Measurements from ENCODE around the gene PFKP.

The PFKP gene

DNA sequence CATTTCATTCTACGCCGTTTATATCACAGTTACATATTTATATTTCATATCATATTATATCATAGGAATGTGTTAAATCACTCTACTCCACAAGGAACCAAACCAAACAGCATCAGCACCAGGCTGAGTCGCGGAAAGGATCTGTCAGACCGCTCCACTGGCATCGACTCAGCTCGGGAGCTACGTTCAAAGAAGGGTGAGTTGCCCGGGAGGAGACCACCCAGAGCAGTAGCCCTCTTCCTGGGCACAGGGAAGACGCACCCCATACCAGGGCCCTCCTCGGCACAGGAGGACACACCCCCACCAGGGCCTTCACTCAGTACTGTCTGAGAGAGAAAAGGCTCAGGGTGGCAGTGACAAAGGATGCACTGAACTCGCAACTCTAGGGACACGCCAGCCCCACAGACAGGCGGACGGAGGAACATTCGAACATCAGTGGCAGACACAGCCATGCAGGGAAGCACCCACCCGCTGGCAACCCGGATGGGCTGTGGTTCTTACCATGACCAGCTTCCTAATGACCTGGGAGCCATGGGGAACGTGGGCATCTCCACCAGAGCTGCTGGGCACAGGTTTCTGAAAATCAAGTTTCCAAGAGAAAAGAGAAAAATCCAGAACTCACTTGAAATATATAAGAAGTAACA, 76.6 kb downstream of the PFKP start:
- H3K36me3 ChIP-seq (ENCODE audit: low read length): no peaks in the 10 kb centered on the region
- no peak overlapping the region for H3K9ac ChIP-seq (ENCODE audit: low read length)
- no peak for TF ChIP-seq EZH2phosphoT487 (conservative IDR thresholded peaks at IDR 0.05; ENCODE audit: low read length)
- TF ChIP-seq, protein P1, sequence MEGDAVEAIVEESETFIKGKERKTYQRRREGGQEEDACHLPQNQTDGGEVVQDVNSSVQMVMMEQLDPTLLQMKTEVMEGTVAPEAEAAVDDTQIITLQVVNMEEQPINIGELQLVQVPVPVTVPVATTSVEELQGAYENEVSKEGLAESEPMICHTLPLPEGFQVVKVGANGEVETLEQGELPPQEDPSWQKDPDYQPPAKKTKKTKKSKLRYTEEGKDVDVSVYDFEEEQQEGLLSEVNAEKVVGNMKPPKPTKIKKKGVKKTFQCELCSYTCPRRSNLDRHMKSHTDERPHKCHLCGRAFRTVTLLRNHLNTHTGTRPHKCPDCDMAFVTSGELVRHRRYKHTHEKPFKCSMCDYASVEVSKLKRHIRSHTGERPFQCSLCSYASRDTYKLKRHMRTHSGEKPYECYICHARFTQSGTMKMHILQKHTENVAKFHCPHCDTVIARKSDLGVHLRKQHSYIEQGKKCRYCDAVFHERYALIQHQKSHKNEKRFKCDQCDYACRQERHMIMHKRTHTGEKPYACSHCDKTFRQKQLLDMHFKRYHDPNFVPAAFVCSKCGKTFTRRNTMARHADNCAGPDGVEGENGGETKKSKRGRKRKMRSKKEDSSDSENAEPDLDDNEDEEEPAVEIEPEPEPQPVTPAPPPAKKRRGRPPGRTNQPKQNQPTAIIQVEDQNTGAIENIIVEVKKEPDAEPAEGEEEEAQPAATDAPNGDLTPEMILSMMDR (IDR thresholded peaks at IDR 0.05; ENCODE audit: insufficient read depth, low read length, poor library complexity, severe bottlenecking): no peak
- no peaks in the 10 kb centered on the region for H3K9me2 ChIP-seq (replicated peaks; ENCODE audit: insufficient read depth, low read length)
- no peaks in the 10 kb centered on the region for H3K9me3 ChIP-seq (ENCODE audit: insufficient read depth, low read length)
- no peak overlapping the region for H3K27ac ChIP-seq (ENCODE audit: low read depth, low read length)
- H4K20me1 ChIP-seq (ENCODE audit: low read depth, low read length): no peaks in the 10 kb centered on the region
- H2AFZ ChIP-seq (ENCODE audit: low read depth, low read length, severe bottlenecking): no peak overlapping the region
- no peak overlapping the region for H3K4me3 ChIP-seq (ENCODE audit: insufficient read depth, low read length, poor library complexity, severe bottlenecking)
- H3K27me3 ChIP-seq (ENCODE audit: low read length): no peaks in the 10 kb centered on the region
- no peaks in the 10 kb centered on the region for H3F3A ChIP-seq (ENCODE audit: insufficient read depth)
- no peaks in the 10 kb centered on the region for H3K79me2 ChIP-seq (ENCODE audit: insufficient read depth, low read length)
- no peak overlapping the region for H3K4me2 ChIP-seq (ENCODE audit: low read depth, low read length, poor library complexity, severe bottlenecking)

DNA sequence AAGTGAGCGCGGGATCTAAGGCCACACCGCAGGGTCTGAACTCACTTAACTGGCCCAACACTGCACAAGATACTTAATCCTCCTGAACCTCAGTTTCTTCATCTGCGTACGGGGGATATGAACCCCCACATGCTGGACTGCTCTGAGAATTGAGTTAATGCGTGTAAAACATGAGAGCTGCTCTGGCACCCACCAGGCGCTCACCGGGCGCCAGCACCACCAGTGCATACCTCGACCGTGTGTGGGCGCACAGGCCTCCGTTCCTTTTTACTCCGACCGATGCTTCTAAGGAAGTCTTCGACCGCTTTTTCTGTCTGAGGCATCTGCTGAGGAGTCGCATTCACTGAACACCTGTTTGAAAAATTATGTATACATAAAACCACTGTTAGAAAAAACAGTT, 78.0 kb downstream of the PFKP start:
- 0 out of 2 replicates have a peak, but pooled peaks cover 2% of the 10 kb centered on the region for H3K36me3 ChIP-seq (ENCODE audit: low read length)
- no peak overlapping the region for H3K27ac ChIP-seq (ENCODE audit: low read depth, low read length)
- H3K4me3 ChIP-seq (ENCODE audit: insufficient read depth, low read length, poor library complexity, severe bottlenecking): no peak overlapping the region
- H3K79me2 ChIP-seq (ENCODE audit: insufficient read depth, low read length): no peaks in the 10 kb centered on the region
- no peaks in the 10 kb centered on the region for H3F3A ChIP-seq (ENCODE audit: insufficient read depth)
- H3K9me3 ChIP-seq (ENCODE audit: insufficient read depth, low read length): no peaks in the 10 kb centered on the region
- H2AFZ ChIP-seq (ENCODE audit: low read depth, low read length, severe bottlenecking): no peak overlapping the region
- no peak overlapping the region for H3K9ac ChIP-seq (ENCODE audit: low read length)
- H3K9me2 ChIP-seq (replicated peaks; ENCODE audit: insufficient read depth, low read length): no peaks in the 10 kb centered on the region
- H3K4me2 ChIP-seq (ENCODE audit: low read depth, low read length, poor library complexity, severe bottlenecking): no peak overlapping the region
- no peaks in the 10 kb centered on the region for H3K27me3 ChIP-seq (ENCODE audit: low read length)
- TF ChIP-seq EZH2phosphoT487 (conservative IDR thresholded peaks at IDR 0.05; ENCODE audit: low read length): no peak
- TF ChIP-seq, protein P1 (IDR thresholded peaks at IDR 0.05; ENCODE audit: insufficient read depth, low read length, poor library complexity, severe bottlenecking): no peak
- H4K20me1 ChIP-seq (ENCODE audit: low read depth, low read length): no peaks in the 10 kb centered on the region

DNA sequence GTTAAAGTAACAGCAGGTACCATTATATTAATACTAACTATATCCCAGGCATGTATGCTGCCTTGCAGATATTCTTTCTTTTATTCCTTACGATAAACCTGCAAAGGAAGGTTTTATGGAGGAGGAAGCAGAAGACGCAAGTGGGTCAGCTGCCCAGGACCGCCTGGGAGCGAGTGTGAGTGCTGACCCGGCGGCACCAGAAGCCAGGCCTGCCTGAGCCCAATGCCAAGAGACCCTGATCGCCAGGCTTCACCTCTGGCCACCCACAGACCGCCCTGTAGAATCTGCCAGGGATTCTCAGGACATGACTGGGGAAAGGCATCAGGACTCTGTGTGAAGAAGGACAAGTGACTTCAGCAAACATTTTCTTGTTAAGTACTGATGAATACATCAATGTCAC, 78.9 kb downstream of the PFKP start:
- Histone ChIP-seq H3K9ac (ENCODE audit: low read length) (no peak overlapping the region), H3K9me2 (replicated peaks; ENCODE audit: insufficient read depth, low read length) (no peaks in the 10 kb centered on the region), H3K9me3 (ENCODE audit: insufficient read depth, low read length) (no peaks in the 10 kb centered on the region), H3K27me3 (ENCODE audit: low read length) (no peaks in the 10 kb centered on the region), H3K4me3 (ENCODE audit: insufficient read depth, low read length, poor library complexity, severe bottlenecking) (no peak overlapping the region), H4K20me1 (ENCODE audit: low read depth, low read length) (no peaks in the 10 kb centered on the region), H3K4me2 (ENCODE audit: low read depth, low read length, poor library complexity, severe bottlenecking) (no peak overlapping the region), H3K79me2 (ENCODE audit: insufficient read depth, low read length) (no peaks in the 10 kb centered on the region), H3K36me3 (ENCODE audit: low read length) (0 out of 2 replicates have a peak, but pooled peaks cover 2% of the 10 kb centered on the region), H3F3A (ENCODE audit: insufficient read depth) (no peaks in the 10 kb centered on the region), H2AFZ (ENCODE audit: low read depth, low read length, severe bottlenecking) (no peak overlapping the region), H3K27ac (ENCODE audit: low read depth, low read length) (no peak overlapping the region)
- TF ChIP-seq EZH2phosphoT487 (conservative IDR thresholded peaks at IDR 0.05; ENCODE audit: low read length): no peak
- TF ChIP-seq, protein P1 (IDR thresholded peaks at IDR 0.05; ENCODE audit: insufficient read depth, low read length, poor library complexity, severe bottlenecking): no peak

Data from SU-DHL-6 (cell line).